NT2/D1 (cell line): Measurements from ENCODE around the gene NEK9.

ENCODE experiments used
- DNase-seq: peaks from one replicate; pipeline ENCODE4 v3.0.0-alpha.2; 2011; ENCODE audit warnings: low read depth, low spot score
- H3K27me3 ChIP-seq: 2 replicates; pipeline ENCODE4 v1.6.0; 2011; ENCODE audit warnings: mild to moderate bottlenecking; ENCODE audit not compliant: insufficient read length, insufficient read depth
- H3K36me3 ChIP-seq: 2 replicates; pipeline ENCODE4 v1.6.1; 2011; ENCODE audit warnings: mild to moderate bottlenecking, low read length, mixed read lengths; ENCODE audit not compliant: insufficient read depth, insufficient read length
- H3K4me1 ChIP-seq: 2 replicates; pipeline ENCODE4 v1.5.1; 2011; ENCODE audit not compliant: insufficient read depth, insufficient read length
- H3K4me3 ChIP-seq: 2 replicates; pipeline ENCODE4 v1.5.1; 2011; ENCODE audit warnings: low read depth; ENCODE audit not compliant: insufficient read length
- H3K9ac ChIP-seq: 2 replicates; pipeline ENCODE4 v1.6.0; 2011; ENCODE audit warnings: low read depth; ENCODE audit not compliant: insufficient read length
- H3K9me3 ChIP-seq: 2 replicates; pipeline ENCODE4 v1.5.1; 2011; ENCODE audit warnings: mild to moderate bottlenecking, low read length; ENCODE audit not compliant: insufficient read depth
- SUZ12 ChIP-seq: IDR thresholded peaks from 2 replicates; pipeline ENCODE4 v1.6.1; 2011; ENCODE audit not compliant: insufficient read length, insufficient read depth; ENCODE audit errors: extremely low read depth
- YY1 ChIP-seq: IDR thresholded peaks from 2 replicates; pipeline ENCODE4 v1.6.1; 2011; ENCODE audit not compliant: insufficient read length, insufficient read depth
- ZNF274 ChIP-seq: IDR thresholded peaks from 2 replicates; pipeline ENCODE4 v1.6.1; 2011; ENCODE audit warnings: mild to moderate bottlenecking, low read depth, low read length

Gene NEK9

DNA sequence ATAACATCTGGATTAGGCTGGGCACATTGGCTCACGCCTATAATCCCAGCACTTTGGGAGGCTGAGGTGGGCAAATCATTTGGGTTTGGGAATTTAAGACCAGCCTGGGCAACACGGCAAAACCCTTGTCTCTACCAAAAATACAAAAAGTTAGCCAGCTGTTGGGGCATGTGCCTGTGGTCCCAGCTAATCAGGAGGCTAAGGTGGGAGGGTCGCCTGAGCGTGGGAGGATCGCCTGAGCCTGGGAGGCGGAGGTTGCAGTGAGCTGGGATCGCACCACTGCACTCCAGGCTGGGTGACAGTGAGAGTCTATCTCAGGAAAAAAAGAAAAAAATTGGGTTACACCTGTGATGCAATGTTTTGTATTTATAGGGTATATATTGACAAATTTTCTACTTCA is 5.3 kb downstream of the NEK9 start:
- no peaks in the 10 kb centered on the region for H3K4me1 ChIP-seq
- TF ChIP-seq SUZ12 (no peak), ZNF274 (no peak)
- no peaks in the 10 kb centered on the region for H3K9me3 ChIP-seq
- no peaks in the 10 kb centered on the region for H3K27me3 ChIP-seq
- no peak overlapping the region for H3K4me3 ChIP-seq
- H3K9ac ChIP-seq, result no peak overlapping the region
- no peak for DNase-seq
- H3K36me3 ChIP-seq, result peaks cover 37% of the 10 kb centered on the region

DNA sequence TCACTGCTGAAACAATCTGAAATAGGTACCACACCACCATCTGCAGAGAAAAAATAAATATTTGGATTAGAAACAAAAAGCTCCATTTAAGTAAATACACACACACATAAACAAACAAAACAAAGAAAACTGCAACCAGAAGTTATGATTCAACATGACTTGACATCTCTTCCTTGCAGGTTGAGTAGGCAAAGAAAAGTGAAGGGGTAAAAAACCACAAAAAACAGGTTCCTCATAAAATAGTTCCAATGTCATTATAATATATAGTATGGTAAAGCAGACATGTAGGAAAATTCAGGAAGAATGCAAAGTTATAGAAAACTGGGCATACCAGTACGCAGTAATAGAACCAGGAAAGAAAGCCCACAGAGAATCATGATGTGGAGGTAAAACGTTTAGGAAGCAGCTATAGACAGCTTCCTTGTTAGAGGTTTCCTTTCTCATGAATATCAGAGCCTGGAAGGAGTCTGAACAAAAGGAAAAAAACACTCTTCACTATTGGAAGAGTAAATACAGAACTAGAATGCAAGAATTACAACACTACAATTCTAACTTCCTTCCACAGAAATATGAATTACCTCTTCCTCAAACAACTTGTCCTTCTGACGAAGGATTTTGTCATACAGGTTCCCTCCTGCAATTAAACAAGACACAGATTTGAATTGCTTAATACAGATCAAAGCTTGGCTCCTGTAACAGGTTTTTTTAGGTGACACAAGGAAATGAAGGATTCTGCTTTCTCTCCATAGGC is 6.1 kb downstream of the NEK9 start:
- Histone ChIP-seq H3K4me3 (no peak overlapping the region), H3K27me3 (no peaks in the 10 kb centered on the region), H3K9ac (no peak overlapping the region), H3K36me3 (peaks cover 45% of the 10 kb centered on the region), H3K4me1 (no peaks in the 10 kb centered on the region), H3K9me3 (no peaks in the 10 kb centered on the region)
- TF ChIP-seq YY1 (no peak), ZNF274 (no peak), SUZ12 (no peak)
- no peak for DNase-seq

DNA sequence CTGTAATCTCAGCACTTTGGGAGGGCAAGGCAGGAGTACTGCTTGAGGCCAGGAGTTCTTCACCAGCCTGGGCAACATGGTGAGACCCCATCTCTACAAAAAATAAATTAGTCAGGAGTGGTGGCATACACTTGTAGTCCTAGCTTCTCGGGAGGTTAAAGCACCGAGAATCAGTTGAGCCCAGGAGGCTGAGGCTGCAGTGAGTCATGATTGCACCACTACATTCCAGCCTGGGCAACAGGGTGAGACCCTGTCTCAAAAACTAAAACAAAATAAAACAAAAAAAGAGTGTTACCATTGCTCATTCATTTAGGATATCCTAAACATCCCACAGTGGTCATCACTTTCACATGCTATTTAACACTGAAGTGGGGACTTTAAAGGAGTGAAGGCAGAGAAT is 7.8 kb downstream of the NEK9 start:
- no peak overlapping the region for H3K9ac ChIP-seq
- H3K4me3 ChIP-seq, result no peak overlapping the region
- no peaks in the 10 kb centered on the region for H3K9me3 ChIP-seq
- no peaks in the 10 kb centered on the region for H3K27me3 ChIP-seq
- TF ChIP-seq ZNF274 (no peak), YY1 (no peak), SUZ12 (no peak)
- DNase-seq, result no peak
- H3K4me1 ChIP-seq, result no peaks in the 10 kb centered on the region
- peaks cover 55% of the 10 kb centered on the region for H3K36me3 ChIP-seq

DNA sequence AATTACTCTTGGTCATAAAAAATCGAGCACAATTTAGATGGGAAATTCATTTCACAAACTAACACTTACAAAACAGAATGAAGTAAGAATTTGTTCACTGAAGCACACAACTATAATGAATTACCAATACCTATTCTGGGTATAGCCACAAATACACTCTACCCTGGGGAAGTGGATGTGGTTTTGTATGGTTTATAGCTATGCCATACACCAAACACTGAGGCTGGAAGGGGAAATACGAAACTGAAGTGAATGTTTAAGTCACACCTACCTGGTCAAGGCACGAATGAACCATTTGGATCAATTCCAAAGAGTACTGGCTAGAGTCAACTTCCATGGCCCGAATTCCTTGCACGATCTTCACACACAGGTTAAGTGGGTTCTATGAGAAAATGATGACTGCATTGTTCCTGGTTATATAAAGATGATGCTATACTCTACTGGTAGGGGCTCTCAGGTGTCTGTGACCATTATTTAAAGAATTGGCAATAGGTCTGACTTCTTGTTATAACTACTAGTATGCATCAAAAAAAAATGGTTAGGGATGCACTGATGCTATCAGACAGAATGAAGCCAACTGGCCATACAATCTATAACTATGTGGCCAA is 12.8 kb downstream of the NEK9 start:
- no peak for TF ChIP-seq ZNF274
- no peak for TF ChIP-seq SUZ12
- TF ChIP-seq YY1, result no peak
- Histone ChIP-seq H3K4me3 (no peak overlapping the region), H3K4me1 (no peaks in the 10 kb centered on the region), H3K27me3 (no peaks in the 10 kb centered on the region), H3K9me3 (no peaks in the 10 kb centered on the region), H3K36me3 (peaks cover 88% of the 10 kb centered on the region), H3K9ac (no peak overlapping the region)
- DNase-seq, result no peak

DNA sequence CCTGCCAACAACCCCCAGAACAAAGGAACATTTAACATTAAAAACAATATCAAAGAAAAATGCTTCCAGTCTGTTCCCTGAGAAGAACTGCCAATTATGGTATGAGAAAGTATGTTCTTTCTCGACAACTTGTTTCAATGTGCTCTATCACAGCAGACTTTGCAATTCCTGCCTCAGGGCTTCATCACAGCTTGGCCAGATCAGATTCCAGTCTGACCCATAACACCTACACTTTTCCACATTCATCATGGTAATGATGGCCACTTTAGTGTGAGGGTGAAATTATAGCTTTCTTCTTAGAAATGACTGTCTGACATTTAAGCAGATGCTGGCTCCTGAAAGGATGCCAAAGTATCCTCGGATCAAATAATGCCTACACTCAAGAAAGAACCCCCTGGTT is 17.0 kb downstream of the NEK9 start:
- no peak for TF ChIP-seq ZNF274
- TF ChIP-seq SUZ12, result no peak
- TF ChIP-seq YY1, result no peak
- Histone ChIP-seq H3K36me3 (peaks cover 85% of the 10 kb centered on the region), H3K4me1 (no peaks in the 10 kb centered on the region), H3K27me3 (no peaks in the 10 kb centered on the region), H3K9me3 (no peaks in the 10 kb centered on the region), H3K9ac (no peak overlapping the region), H3K4me3 (no peak overlapping the region)
- DNase-seq, result no peak

DNA sequence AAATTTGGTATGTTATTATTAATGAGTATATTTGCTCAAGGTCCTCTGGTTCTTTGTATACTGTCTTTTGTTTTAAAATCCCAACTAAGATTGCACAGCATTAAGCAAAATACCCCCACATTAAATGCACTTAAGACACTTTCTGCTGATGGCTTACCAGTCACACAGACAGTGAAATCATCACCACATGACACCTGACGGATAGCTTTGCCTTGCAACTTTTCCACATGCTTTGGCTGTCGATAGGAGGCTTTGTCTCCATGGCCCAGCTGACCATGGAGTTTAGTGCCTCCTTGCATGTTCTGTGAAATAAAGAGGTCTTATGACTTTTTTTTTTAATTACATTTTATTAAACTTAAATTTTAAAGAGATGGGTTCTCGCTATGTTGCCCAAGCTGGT is 19.7 kb downstream of the NEK9 start:
- TF ChIP-seq YY1 (no peak), SUZ12 (no peak), ZNF274 (no peak)
- no peaks in the 10 kb centered on the region for H3K9me3 ChIP-seq
- H3K4me1 ChIP-seq, result no peaks in the 10 kb centered on the region
- H3K27me3 ChIP-seq, result no peaks in the 10 kb centered on the region
- peaks cover 69% of the 10 kb centered on the region for H3K36me3 ChIP-seq
- DNase-seq, result no peak
- no peak overlapping the region for H3K9ac ChIP-seq
- no peak overlapping the region for H3K4me3 ChIP-seq

- H3K36me3 ChIP-seq, result peaks cover 56% of the 10 kb centered on the region
- no peaks in the 10 kb centered on the region for H3K4me1 ChIP-seq
- no peak overlapping the region for H3K9ac ChIP-seq
- no peaks in the 10 kb centered on the region for H3K9me3 ChIP-seq
- DNase-seq, result no peak
- H3K27me3 ChIP-seq, result no peaks in the 10 kb centered on the region
- H3K4me3 ChIP-seq, result no peak overlapping the region
- TF ChIP-seq SUZ12 (no peak), YY1 (no peak), ZNF274 (no peak)
These were observed 25.4 kb downstream of the NEK9 start for GRCh38 chr14:75101491-75101890.

DNA sequence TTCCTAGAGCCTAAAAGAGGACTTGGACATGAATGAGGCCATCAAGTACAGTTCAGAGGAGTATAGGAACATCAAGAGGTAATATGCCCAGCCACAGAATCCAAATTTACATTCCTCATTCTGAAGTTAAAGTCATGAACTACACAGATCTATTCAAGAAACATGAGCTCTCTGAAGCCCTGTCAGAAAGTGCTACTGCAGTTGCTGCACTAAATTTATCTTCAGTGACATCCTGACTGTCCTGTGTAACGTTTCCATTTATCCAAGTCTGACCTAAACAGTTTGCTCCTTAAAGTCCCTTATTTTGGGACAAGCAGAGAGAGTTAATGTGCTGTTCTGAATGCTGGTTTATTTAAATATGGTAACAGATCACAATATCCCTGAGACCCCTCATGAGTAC is 28.2 kb downstream of the NEK9 start:
- no peak overlapping the region for H3K9ac ChIP-seq
- DNase-seq, result no peak
- no peak overlapping the region for H3K4me3 ChIP-seq
- no peaks in the 10 kb centered on the region for H3K27me3 ChIP-seq
- H3K9me3 ChIP-seq, result no peaks in the 10 kb centered on the region
- TF ChIP-seq YY1 (no peak), SUZ12 (no peak), ZNF274 (no peak)
- peaks cover 68% of the 10 kb centered on the region for H3K36me3 ChIP-seq
- no peaks in the 10 kb centered on the region for H3K4me1 ChIP-seq
